HuH-7 (cell line): ENCODE measurements around the gene TGFBR2.

Experiments used
- DNase-seq: peaks from one replicate; pipeline ENCODE4 v3.0.0; 2011; ENCODE audit warnings: low spot score

Gene TGFBR2

DNA sequence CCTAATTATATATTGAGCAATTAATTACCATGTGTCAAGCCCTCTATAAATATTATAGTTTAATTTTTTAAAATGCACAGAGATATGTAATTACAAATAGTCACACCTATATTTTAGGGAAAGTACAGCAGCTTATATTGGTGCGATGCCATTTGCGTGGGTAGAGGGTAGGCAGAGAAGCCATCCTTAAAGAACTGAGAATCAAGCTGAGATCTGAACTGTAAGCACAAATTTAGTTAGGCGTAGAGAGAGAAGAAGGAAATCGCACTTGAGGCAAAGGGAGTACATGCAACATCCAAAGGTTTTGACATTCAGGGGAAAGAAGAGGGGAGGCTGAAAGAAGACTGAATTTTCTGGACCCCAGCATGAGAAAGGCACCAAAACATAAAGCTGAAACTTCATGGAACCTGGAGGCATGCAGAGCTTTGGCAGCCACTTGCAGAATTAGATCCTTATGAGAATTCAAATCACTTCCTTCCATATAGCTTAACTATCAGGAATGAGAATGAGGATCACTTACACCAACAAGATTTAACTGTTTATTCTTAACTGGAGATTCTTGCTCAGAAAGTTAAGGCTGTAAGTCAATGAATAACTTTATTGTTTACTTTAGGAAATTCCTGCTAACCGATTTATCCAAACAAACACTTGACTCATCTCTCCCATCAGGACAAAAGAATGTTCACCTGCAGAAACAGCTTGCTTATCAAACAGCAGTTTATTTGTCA is 114.3 kb downstream of the TGFBR2 start:
- peak; percentile 51 for DNase-seq

DNA sequence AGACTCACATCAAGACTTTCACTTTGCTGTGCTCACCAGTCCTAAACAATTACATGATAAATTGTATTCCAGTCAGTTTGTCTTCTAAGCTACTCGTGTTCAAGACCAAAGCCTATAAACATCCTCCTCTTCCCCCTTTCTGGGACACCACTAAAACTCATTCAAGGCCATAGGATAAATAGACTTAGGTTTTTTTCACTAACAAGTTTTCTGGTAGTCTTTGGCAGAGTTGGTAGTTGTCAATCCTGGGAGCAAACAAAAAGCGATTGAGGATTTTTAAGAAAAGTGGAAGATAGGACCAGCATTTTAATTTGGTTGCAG is 114.9 kb downstream of the TGFBR2 start:
- no peak for DNase-seq

DNA sequence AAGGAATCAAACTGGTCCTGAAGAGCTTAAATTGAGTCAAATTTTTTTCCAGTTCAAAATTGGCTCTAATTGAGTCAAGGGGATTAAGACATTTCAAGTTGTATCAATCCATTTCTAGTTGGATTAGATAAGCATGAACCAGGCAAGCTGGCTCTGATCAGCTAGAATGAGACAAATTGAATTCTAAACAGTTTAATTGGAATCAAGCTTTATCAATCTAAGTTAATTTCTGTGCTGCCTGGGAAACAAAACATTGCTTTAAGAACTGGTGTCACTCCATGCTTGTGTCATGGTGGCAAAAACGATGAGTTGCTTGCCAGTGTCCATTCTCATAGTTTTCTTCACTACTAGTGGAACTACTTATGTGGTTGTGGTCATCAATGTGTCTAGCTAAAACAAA is 116.8 kb downstream of the TGFBR2 start:
- DNase-seq, result no peak

DNA sequence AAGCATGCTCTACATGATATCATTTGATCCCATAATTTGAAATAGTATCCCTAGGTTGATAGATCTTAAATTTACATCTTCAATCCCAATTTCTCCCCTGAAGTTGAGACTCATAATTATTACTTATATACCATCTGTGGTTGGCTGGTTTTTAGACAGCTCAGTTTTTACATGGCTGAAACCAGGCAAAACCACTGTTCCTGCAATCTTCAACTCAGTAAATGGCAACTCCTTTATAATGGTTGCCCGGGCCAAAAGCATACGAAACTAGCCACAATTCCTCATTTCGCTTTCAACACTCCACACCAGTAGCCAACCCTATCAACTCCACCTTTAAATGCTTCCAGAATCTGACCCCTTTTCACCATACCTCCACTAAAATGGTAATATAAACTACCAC is 118.5 kb downstream of the TGFBR2 start:
- DNase-seq, result no peak

DNA sequence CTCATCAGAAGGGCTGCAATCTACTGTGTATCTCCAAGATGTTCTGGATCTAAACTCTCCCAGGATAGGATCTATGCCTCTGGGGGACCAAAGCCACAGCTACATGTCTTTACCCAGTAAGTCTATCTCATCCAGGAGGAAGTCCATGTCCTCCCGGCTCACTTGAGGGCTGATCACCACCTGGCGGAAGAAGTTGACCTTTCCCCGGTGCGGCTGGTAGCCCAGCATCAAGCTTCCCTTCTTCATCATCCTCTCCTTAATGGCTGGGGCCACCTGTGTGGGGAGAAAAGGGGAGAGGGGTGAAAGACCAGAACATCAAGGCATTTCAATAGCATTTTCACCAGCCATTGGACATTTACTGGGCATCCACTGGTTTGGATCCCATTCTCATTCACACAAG is 121.7 kb downstream of the TGFBR2 start:
- no peak for DNase-seq

DNA sequence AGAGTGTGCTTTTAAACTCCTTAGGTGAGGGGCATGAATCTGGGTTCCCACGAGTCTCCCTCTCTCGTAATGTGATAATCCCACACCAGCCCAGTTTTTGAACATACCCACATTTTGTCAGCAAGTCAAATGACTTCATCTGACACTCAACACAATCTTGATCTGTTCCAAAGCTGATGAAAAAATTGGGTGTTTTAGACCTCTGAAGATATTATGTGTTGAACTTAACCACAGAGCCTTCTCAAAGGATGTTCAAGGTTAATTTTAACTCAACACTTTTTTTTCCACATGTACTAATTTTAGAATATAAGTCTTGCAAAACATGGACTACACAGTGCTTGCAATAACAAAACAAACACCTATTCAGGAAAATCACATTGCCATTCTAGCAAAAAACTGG is 123.1 kb downstream of the TGFBR2 start:
- DNase-seq, result no peak

DNA sequence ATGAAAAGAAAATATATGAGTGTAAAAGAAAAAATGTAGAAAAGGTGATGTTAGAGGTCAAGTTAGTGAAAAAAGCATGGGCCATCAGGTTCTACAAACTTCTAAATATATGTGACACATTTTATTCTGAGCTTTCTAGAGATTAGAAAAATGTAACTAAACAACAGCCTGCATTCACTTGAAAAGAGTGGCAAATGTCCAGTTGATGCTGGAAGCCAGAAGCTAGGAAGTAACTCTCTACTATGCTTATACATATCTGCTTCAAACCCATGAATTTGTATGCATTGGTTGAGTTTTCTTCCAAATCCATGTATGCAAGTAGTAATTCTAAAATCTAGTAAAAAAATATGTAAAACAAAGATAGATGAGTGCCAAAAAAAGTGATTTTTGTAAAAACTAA is 123.5 kb downstream of the TGFBR2 start:
- DNase-seq, result no peak

DNA sequence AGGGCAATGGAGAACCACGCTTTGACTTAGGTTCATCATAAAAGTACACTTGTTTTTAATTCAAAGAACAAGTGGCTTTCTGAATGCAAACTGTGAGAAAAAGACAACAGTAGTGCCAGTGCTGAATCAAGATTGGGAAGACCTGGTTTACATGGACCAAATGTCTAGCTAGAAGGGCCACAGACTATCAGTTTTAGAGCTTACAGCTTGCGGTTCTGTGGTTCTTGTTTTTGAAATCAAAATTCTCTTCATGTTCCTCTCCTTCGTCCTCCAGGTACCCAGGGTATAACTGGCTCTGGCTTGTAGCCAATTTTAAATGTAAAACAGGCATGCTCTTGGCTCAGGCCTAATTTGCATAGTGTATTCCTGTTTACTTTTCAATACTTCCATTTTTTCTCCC is 124.6 kb downstream of the TGFBR2 start:
- DNase-seq, result no peak

DNA sequence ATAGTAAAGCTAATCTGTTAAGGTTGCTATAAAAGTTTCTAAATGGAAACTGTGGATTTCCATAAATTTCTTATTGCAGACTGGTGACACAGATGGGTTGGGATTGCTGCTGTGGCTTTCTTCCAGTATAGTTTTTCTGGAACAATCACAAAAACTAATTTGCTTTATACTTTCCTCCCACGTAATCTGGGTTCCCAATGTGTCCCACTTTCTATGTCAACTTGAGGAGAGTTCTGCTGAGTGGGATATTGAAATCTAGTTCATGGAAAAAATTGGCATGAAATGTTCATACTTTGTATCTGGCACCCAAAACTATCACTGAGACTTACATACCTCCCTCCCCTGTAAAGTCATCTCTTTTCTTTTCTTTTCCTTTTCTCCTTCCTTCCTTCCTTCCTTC is 126.8 kb downstream of the TGFBR2 start:
- no peak for DNase-seq

DNA sequence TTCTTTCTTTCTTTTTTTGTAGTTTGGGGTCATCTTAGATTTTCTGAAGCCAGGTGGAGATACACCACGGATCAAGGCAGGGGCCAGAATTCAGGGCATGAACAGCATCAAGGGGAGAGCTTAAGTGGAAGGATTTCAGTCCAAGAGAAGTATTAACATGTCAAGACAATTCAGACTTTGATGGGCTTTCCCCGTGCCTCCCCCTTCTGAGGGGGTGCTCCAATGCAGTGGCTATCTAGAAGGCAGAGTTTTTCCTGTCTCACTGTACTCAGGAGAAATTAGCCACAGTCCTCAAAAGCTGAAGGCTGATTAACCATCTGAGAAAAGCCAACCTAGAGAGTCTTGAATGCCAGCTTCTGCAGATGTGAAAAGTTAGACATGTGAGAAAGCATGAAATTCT is 127.3 kb downstream of the TGFBR2 start:
- DNase-seq, result no peak

DNA sequence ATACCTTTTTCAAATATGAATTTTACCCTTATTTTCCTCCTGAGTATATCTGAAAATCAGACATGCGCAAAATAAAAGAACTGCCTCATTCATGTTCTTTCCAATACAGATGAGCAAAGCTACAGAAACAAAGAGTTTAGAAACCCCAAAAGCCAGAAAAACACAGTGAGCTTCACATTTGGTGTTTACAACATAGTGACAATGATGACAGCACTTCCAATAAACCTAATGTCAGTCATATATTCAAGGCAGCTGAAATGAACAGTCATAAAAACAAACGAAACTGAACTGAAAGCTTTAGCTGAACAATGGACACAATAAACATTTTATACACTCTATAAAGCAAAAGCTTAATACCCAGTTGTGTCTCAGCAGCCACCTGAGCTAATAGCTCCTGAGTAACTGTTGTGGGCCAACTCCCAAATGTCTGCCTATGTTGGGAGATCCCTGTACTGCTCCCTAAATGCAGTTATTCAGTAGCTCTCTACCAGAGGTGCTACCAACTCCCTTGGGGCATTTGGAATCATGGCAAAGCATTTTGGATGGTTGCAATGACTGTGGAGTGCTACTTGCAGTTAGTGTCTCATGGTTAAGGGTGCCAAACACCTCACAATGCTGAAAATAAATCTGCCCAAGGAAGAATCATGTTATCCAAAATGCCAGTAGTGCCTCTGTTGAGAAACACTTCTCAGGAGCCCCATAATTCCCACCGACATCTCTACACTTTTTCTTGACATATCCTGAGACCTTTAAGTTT is 131.5 kb downstream of the TGFBR2 start:
- no peak for DNase-seq

DNA sequence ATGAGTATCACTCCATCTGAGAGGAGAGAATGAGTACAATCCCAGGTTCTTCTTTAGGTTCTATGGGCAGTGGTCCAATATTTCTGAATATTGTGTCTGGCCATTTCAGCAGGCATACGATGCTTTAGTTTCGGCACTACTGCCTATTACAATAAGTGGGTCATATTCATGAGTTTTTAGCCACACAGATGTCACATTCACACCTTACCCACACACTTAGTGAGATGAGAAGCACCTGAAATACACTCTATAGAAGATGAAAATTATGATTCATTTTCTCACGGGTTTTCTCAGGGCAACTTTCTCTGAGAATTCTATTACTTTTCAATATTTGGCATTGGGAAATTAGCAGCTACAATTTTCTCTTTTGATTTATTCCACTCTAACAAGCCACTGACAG is 132.2 kb downstream of the TGFBR2 start:
- DNase-seq, result no peak

DNA sequence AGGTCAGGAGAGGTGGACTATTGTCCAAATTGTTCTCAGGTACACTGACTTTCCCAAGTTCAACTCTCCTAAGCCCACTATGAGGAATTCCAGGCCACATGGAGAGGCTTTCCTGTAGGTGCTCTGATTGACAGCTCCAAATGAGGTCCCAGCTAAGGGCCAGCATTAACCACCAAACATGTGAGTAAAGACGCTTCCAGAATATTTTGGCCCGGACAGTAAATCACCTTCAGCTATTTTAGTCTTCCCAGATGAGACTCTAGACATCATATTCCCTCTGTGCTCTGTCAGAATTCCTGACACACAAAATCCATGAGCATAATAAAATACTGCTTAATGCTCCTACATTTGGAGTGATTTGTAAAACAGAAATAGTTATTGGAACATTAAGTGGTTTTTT is 135.5 kb downstream of the TGFBR2 start:
- no peak for DNase-seq

DNA sequence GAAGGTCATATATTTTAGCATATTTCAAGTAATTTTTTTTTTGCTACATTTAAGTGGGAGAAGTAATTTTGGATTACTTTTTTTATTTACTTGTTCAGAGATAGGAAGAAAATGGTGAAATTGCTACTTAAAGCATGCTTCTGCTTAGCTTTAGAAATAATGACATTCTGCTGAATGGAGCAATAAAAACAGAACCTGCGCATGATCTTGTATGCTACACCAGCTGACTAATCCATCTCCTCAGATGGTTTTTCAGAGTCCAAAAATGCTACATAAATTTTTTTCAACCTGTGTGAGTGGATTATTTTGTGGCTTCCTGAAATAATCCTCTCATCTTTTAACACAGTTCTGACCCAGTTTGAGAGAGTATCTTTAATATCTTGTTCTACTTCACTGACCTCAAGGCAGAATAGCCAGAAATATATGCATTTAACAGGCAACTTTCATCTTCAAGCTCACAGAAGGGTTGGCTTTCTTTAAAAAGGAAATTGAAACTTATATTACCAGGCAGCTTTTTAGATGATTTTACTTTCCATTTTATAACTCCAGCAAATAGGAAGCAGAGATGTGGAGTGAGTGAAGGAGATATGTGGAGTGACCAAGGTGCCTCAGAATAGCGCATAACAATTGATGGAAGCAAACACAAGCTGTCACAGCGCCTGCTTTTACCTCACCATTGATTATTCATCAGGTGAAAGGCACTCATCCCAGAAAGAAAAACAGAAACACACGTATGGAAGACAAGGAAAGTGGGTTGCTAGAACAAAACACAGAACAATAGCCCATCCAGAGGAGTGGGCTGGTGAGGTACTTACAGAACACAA is 136.6 kb downstream of the TGFBR2 start:
- DNase-seq, result no peak
